Muscle of leg (tissue), 16 donors: ENCODE measurements around the gene LYL1. TPM values are rescaled to one million over a fixed set of nuclear protein-coding genes. Genes with fewer than 3 reads are reported as not detected.
"Not testable (repeated sequence)": the region's sequence is repeated elsewhere in the genome, so short reads cannot be mapped to it uniquely, and the experiment has no call there.

ENCODE experiments used
- DNase-seq: peaks from one replicate; pipeline ENCODE4 v3.0.0; 2013
- H3K27ac ChIP-seq: one replicate; pipeline ENCODE4 v1.5.1; 2013; ENCODE audit warnings: mild to moderate bottlenecking, low read length, control low read depth
- H3K27me3 ChIP-seq: one replicate; pipeline ENCODE4 v1.6.1; 2013; ENCODE audit warnings: low read length; ENCODE audit not compliant: control insufficient read depth, insufficient read depth
- H3K36me3 ChIP-seq: one replicate; pipeline ENCODE4 v1.6.1; 2013; ENCODE audit warnings: low read length; ENCODE audit not compliant: control insufficient read depth, insufficient read depth
- H3K4me1 ChIP-seq: one replicate; pipeline ENCODE4 v1.6.1; 2013; ENCODE audit warnings: low read length; ENCODE audit not compliant: control insufficient read depth, insufficient read depth
- H3K4me3 ChIP-seq: one replicate; pipeline ENCODE4 v1.5.1; 2013; ENCODE audit warnings: low read length, control low read depth
- H3K9me3 ChIP-seq: replicated peaks from 2 replicates; pipeline ENCODE4 v1.6.1; 2013; ENCODE audit warnings: low read depth, low read length; ENCODE audit not compliant: control insufficient read depth
- WGBS: methylation state at CpG from one replicate; pipeline ENCODE4 v1.1.5; 2013; ENCODE audit warnings: missing lambda C conversion rate; ENCODE audit not compliant: insufficient coverage; 5-methylcytosine and 5-hydroxymethylcytosine counted together
- long read RNA-seq, 11 donors: transcript quantifications; one replicate each; lab custom pipeline, GENCODE V29; 2026
- polyA plus RNA-seq, 8 donors: library from polyadenylated mRNA; unstranded; fragments of 120-200 nt; gene quantifications; one replicate each; pipeline versions ENCODE4 v1.2.1 to v1.2.3, GENCODE V29; 2013; ENCODE audit warnings: inconsistent platforms in 1 of 8, low replicate concordance in 1 of 8; ENCODE audit not compliant: insufficient read length in 8 of 8, insufficient read depth in 1 of 8
- total RNA-seq: library from RNA; stranded (reverse); fragments of 120-200 nt; gene quantifications from one replicate; pipeline ENCODE4 v1.2.4, GENCODE V29; 2013

Gene LYL1
- total RNA-seq (5.0 TPM), polyA plus RNA-seq (1 to 10 TPM; 3.7 to 6.7 (median 5.7) TPM)
- long read RNA-seq, donor 1, result 0 reads
- long read RNA-seq, donor 2, result 0 reads
- long read RNA-seq, donor 3, partial matches to known transcripts, result 0 of 2 reads
- long read RNA-seq, donor 3, other reads (novel, unspliced or antisense), result 0 of 2 reads
- long read RNA-seq, donor 4, partial matches to known transcripts, result 0 of 2 reads
- long read RNA-seq, donor 4, other reads (novel, unspliced or antisense), result 0 of 2 reads
- long read RNA-seq, donor 5, transcript LYL1-201 (4 exons, 1,490 nt), result major isoform, 7 of 7 reads
- long read RNA-seq, donor 5, partial matches to known transcripts, result 0 of 7 reads
- long read RNA-seq, donor 5, other reads (novel, unspliced or antisense), result 0 of 7 reads
- long read RNA-seq, donor 6, partial matches to known transcripts, result 0 of 3 reads
- long read RNA-seq, donor 6, other reads (novel, unspliced or antisense), result 0 of 3 reads
- long read RNA-seq, donor 7, partial matches to known transcripts, result 0 of 1 reads
- long read RNA-seq, donor 7, other reads (novel, unspliced or antisense), result 0 of 1 reads
- long read RNA-seq, donor 8, partial matches to known transcripts, result 0 of 3 reads
- long read RNA-seq, donor 8, other reads (novel, unspliced or antisense), result 0 of 3 reads
- long read RNA-seq, donor 9, partial matches to known transcripts, result 0 of 2 reads
- long read RNA-seq, donor 9, other reads (novel, unspliced or antisense), result 0 of 2 reads
- long read RNA-seq, donor 10, partial matches to known transcripts, result 0 of 4 reads
- long read RNA-seq, donor 10, other reads (novel, unspliced or antisense), result 0 of 4 reads
- long read RNA-seq, donor 11, partial matches to known transcripts, result 0 of 3 reads
- long read RNA-seq, donor 11, other reads (novel, unspliced or antisense), result 0 of 3 reads

- no peaks in the 10 kb centered on the region for H3K9me3 ChIP-seq
- H3K36me3 ChIP-seq, result peaks cover 14% of the 10 kb centered on the region
- H3K4me3 ChIP-seq, result peak within 1 kb of the TSS; percentile 30
- peak; percentile 81 for DNase-seq
- 1% methylated on average over 38 of the region's 47 CpGs for WGBS
- H3K27ac ChIP-seq, result peak within 1 kb of the TSS; percentile 59
- H3K4me1 ChIP-seq, result peaks cover 46% of the 10 kb centered on the region
- peaks cover 25% of the 10 kb centered on the region for H3K27me3 ChIP-seq
These were observed at the start of gene LYL1 for GRCh38 chr19:13102666-13103580. Gene LYL1 (minus strand): TSS chr19:13102858. CDS start chr19:13101171, 1,687 bp downstream.

- Histone ChIP-seq H3K27ac (peak overlapping the region; percentile 97), H3K9me3 (no peaks in the 10 kb centered on the region), H3K27me3 (peaks cover 2% of the 10 kb centered on the region), H3K36me3 (peaks cover 4% of the 10 kb centered on the region), H3K4me1 (peaks cover 43% of the 10 kb centered on the region), H3K4me3 (peak overlapping the region; percentile 95)
- peak; percentile 99 for DNase-seq
- under 1% methylated on average over 61 of the region's 71 CpGs for WGBS
These were observed 49.1 kb upstream of the LYL1 start for GRCh38 chr19:13151605-13152355.

GRCh38 chr19:13150931-13151604 lies 48.4 kb upstream of the LYL1 start:
- H3K9me3 ChIP-seq, result no peaks in the 10 kb centered on the region
- H3K36me3 ChIP-seq, result peaks cover 4% of the 10 kb centered on the region
- H3K27ac ChIP-seq, result peak overlapping the region; percentile 97
- H3K4me3 ChIP-seq, result peak overlapping the region; percentile 91
- peaks cover 2% of the 10 kb centered on the region for H3K27me3 ChIP-seq
- peaks cover 40% of the 10 kb centered on the region for H3K4me1 ChIP-seq
- DNase-seq, result no peak
- WGBS, result 0% methylated on average over 26 of the region's 34 CpGs

GRCh38 chr19:13150187-13150930 lies 47.7 kb upstream of the LYL1 start, which contains the start of the genes IER2 and STX10:
Gene IER2 (plus strand): TSS chr19:13150411. CDS start chr19:13153187, 2,776 bp downstream.
Gene STX10 (minus strand): TSS chr19:13150375. CDS start chr19:13150173, 202 bp downstream.
- DNase-seq, result peak; percentile 98
- under 1% methylated on average over 38 of the region's 51 CpGs for WGBS
- Histone ChIP-seq H3K36me3 (peaks cover 5% of the 10 kb centered on the region), H3K27me3 (peaks cover 2% of the 10 kb centered on the region), H3K4me3 (peak within 1 kb of the TSS; percentile 91), H3K4me1 (peaks cover 33% of the 10 kb centered on the region), H3K9me3 (no peaks in the 10 kb centered on the region), H3K27ac (peak within 1 kb of the TSS; percentile 97)

DNA sequence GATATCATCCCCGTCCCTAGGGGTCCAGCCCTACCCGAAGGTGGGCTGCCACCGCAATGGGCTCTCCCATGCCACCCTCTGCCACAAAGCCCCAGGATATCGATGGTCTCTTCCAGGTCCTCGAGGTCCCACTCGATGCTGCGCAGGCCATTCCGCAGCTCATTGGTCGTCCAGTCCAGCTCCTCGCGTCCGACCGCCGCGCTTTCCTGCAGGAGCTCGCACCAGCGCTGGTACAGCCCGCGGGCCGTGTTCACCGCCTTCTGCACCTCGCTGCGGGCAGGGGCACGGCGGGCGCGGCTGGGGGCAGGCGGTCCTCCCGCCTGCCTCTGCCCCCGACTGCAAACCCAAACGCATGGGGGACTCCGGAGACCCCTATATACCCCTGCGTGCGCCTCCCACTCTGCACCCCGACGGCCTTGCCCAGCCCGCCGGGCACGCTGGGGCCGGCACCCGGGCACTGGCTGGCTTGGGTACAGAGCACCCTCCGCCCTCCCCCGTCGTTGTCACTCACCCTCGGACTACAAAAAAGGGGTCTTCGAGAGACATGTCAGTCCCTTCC lies 47.0 kb upstream of the LYL1 start:
- Histone ChIP-seq H3K4me3 (peak overlapping the region; percentile 91), H3K36me3 (peaks cover 9% of the 10 kb centered on the region), H3K27ac (peak overlapping the region; percentile 97), H3K4me1 (peaks cover 26% of the 10 kb centered on the region), H3K9me3 (no peaks in the 10 kb centered on the region), H3K27me3 (peaks cover 2% of the 10 kb centered on the region)
- DNase-seq, result peak; percentile 60
- under 1% methylated on average over 46 of the region's 46 CpGs for WGBS

GRCh38 chr19:13149173-13149627 lies 46.5 kb upstream of the LYL1 start:
- H3K27me3 ChIP-seq, H3K9me3 ChIP-seq, DNase-seq: not testable (repeated sequence)
- Histone ChIP-seq H3K27ac (peak overlapping the region; percentile 29), H3K4me1 (peaks cover 21% of the 10 kb centered on the region), H3K4me3 (peak overlapping the region; percentile 91), H3K36me3 (peaks cover 12% of the 10 kb centered on the region)
- WGBS, result 5% methylated on average over 8 of the region's 17 CpGs

GRCh38 chr19:13146763-13147563 lies 44.3 kb upstream of the LYL1 start:
- DNase-seq, result no peak
- Histone ChIP-seq H3K4me3 (no peak overlapping the region), H3K4me1 (peaks cover 10% of the 10 kb centered on the region), H3K9me3 (no peaks in the 10 kb centered on the region), H3K27me3 (no peaks in the 10 kb centered on the region), H3K27ac (no peak overlapping the region), H3K36me3 (peaks cover 20% of the 10 kb centered on the region)
- WGBS, result 89% methylated on average over 5 of the region's 16 CpGs
